GM12878 (cell line): ENCODE data around the gene RNF183. TPM values are rescaled to one million over a fixed set of nuclear protein-coding genes. Genes with fewer than 3 reads are reported as not detected.

Experiments used
- ATAC-seq: fragments of 200-7000 bp; cut with Tn5 transposase; 3 replicates; pipeline ENCODE4 v1.9.1; 2020; ENCODE audit warnings: mild to moderate bottlenecking, moderate library complexity
- BruUV-seq: library from RNA; stranded (reverse); fragments of 400-500 nt; replicated peaks from 2 replicates; lab custom pipeline; 2021; lab: Mats Ljungman, UMichigan
- CTCF ChIA-PET: fragments of 300-600 bp; sonication (Branson Sonifier 250); formaldehyde crosslinking; extraction: SDS; loops from one replicate; lab custom pipeline; 2021; ENCODE audit warnings: inconsistent platforms; lab: Yijun Ruan, JAX
- POLR2A ChIA-PET: fragments of 350-600 bp; formaldehyde crosslinking; extraction: SDS; loops from one replicate; lab custom pipeline; 2021; ENCODE audit warnings: inconsistent platforms; lab: Charles Lee
- RAD21 ChIA-PET: fragments of 300-600 bp; sonication (Branson Sonifier 250); formaldehyde crosslinking; loops from one replicate; lab custom pipeline; 2023; ENCODE audit warnings: antibody characterized with exemption; ENCODE audit not compliant: unreplicated experiment; lab: Charles Lee
- SMC1A ChIA-PET: fragments of 300-600 bp; sonication (Branson Sonifier 250); formaldehyde crosslinking; loops from one replicate; lab custom pipeline; 2023; ENCODE audit not compliant: unreplicated experiment, uncharacterized antibody; lab: Charles Lee
- DNase-seq: peaks from one replicate; pipeline ENCODE4 v3.0.0-alpha.2; 2011; ENCODE audit warnings: low read depth, low spot score
- FAIRE-seq: peaks from 3 replicates; lab custom pipeline; 2011; peaks lifted over from hg19 to GRCh38; lab: Jason Lieb, UNC
- H2AFZ ChIP-seq: 2 replicates; pipeline ENCODE4 v1.6.0; 2011; ENCODE audit warnings: low read depth, low read length, control low read depth; ENCODE audit not compliant: control insufficient read depth
- H3K27ac ChIP-seq: 2 replicates; pipeline ENCODE4 v1.5.1; 2011; ENCODE audit warnings: control low read depth; ENCODE audit not compliant: control insufficient read depth, insufficient read depth
- H3K27me3 ChIP-seq, 2 experiments: replicated peaks in 1 of 2; 2 replicates each; pipeline versions ENCODE4 v1.6.0 to v1.6.1; 2011; ENCODE audit warnings: low read length in 1 of 2; ENCODE audit not compliant: control insufficient read depth in 2 of 2, insufficient read depth in 2 of 2
- H3K36me3 ChIP-seq, 2 experiments: 2 replicates each; pipeline ENCODE4 v1.5.1; 2011; ENCODE audit warnings: low read length in 1 of 2; ENCODE audit not compliant: control insufficient read depth in 2 of 2, insufficient read depth in 2 of 2
- H3K4me1 ChIP-seq: 2 replicates; pipeline ENCODE4 v1.6.1; 2011; ENCODE audit warnings: mild to moderate bottlenecking, low read length, moderate library complexity, mixed read lengths; ENCODE audit not compliant: control insufficient read depth, insufficient read depth
- H3K4me2 ChIP-seq: 2 replicates; pipeline ENCODE4 v1.6.0; 2011; ENCODE audit warnings: control low read depth; ENCODE audit not compliant: control insufficient read depth, insufficient read depth
- H3K4me3 ChIP-seq: fragments of 200-600 bp; sonication (generic); 2 replicates; pipeline ENCODE4 v1.5.1; 2016
- H3K79me2 ChIP-seq: 2 replicates; pipeline ENCODE4 v1.6.0; 2011; ENCODE audit warnings: low read length; ENCODE audit not compliant: control insufficient read depth, insufficient read depth
- H3K9ac ChIP-seq: 2 replicates; pipeline ENCODE4 v1.8.0; 2011; ENCODE audit warnings: low read length, control low read depth, mixed read lengths; ENCODE audit not compliant: control insufficient read depth, insufficient read depth
- H3K9me3 ChIP-seq: replicated peaks from 3 replicates; pipeline ENCODE4 v1.5.1; 2011; ENCODE audit warnings: mild to moderate bottlenecking, low read length; ENCODE audit not compliant: control insufficient read depth, insufficient read depth
- H4K20me1 ChIP-seq: 2 replicates; pipeline ENCODE4 v1.6.0; 2011; ENCODE audit not compliant: control insufficient read depth, insufficient read depth
- CREM ChIP-seq: IDR thresholded peaks from 2 replicates; pipeline ENCODE4 v1.6.1; 2014; ENCODE audit warnings: antibody characterized with exemption, low read depth
- E4F1 ChIP-seq: fragments of 450-650 bp; IDR thresholded peaks from 2 replicates; pipeline ENCODE4 v1.6.1; 2018; ENCODE audit warnings: borderline replicate concordance, mild to moderate bottlenecking; ENCODE audit not compliant: partially characterized antibody
- IRF4 ChIP-seq: IDR thresholded peaks from 2 replicates; pipeline ENCODE4 v1.6.1; 2011; ENCODE audit warnings: low read depth, low read length
- MTA3 ChIP-seq: IDR thresholded peaks from 2 replicates; pipeline ENCODE4 v1.6.1; 2012; ENCODE audit warnings: low read length, inconsistent platforms, borderline replicate concordance
- PAX8 ChIP-seq: fragments of 450-650 bp; IDR thresholded peaks from 2 replicates; pipeline ENCODE4 v1.6.1; 2017; ENCODE audit warnings: mild to moderate bottlenecking, moderate library complexity
- RAD21 ChIP-seq: IDR thresholded peaks from 2 replicates; pipeline ENCODE4 v1.6.1; 2011; ENCODE audit warnings: mild to moderate bottlenecking, low read depth, low read length, moderate library complexity; ENCODE audit not compliant: insufficient read depth
- SMC3 ChIP-seq: IDR thresholded peaks from 2 replicates; pipeline ENCODE4 v1.6.1; 2011; ENCODE audit warnings: low read length, improper control_type of control experiment, borderline replicate concordance
- USF2 ChIP-seq: IDR thresholded peaks from 2 replicates; pipeline ENCODE4 v1.6.1; 2011; ENCODE audit warnings: low read depth, low read length, improper control_type of control experiment, borderline replicate concordance
- WGBS: methylation state at CpG from one replicate; pipeline ENCODE4 v1.1.6; 2016; ENCODE audit warnings: low lambda C conversion rate; ENCODE audit not compliant: insufficient replicate concordance, insufficient coverage; ENCODE audit errors: missing lambda C conversion rate; 5-methylcytosine and 5-hydroxymethylcytosine counted together
- in situ Hi-C: fragments of 300-500 bp; cut with MboI; formaldehyde crosslinking; loops from 9 replicates; pipeline ENCODE4 v1.14.3; 2018; ENCODE audit warnings: mixed read lengths
- intact Hi-C: fragments of 100-400 bp; cut with micrococcal nuclease; formaldehyde crosslinking; loops from one replicate; pipeline ENCODE4 v1.14.2; 2022; ENCODE audit not compliant: unreplicated experiment
- polyA plus RNA-seq, 11 experiments: library from polyadenylated mRNA; depleted of rRNA in 4 of 11; unstranded in 6 of 11; stranded (reverse) in 5 of 11; fragments of >200 nt; fragmentation: Nextera tagmentation in 4 of 11; fragmentation: Illumina TruSeq in 1 of 11; extraction: Ambion mirVana in 4 of 11; extraction: Trizol in 1 of 11; gene quantifications; 1 replicate in 1 of 11; 2 replicates in 10 of 11; pipeline versions ENCODE4 v1.2.1 to v1.2.3, GENCODE V29; 2011 to 2016; ENCODE audit warnings: inconsistent platforms in 2 of 11, missing spikeins in 2 of 11, low read depth in 1 of 11
- total RNA-seq, 4 experiments: library from RNA; depleted of rRNA in 3 of 4; stranded (reverse); fragments of >200 nt in 3 of 4; fragmentation: Illumina TruSeq in 1 of 4; extraction: Trizol in 1 of 4; gene quantifications; 2 replicates each; pipeline versions ENCODE4 v1.2.1 to v1.2.3, GENCODE V29; 2013 to 2021
- TF ChIP-seq, protein P1 (sequence below): fragments of 450-650 bp; IDR thresholded peaks from 2 replicates; pipeline ENCODE4 v1.6.1; 2017; ENCODE audit warnings: mild to moderate bottlenecking, moderate library complexity

Gene RNF183
- total and polyA plus RNA-seq, 10 of the 15 experiments (the other 5 are each of a cell fraction or from before 2014, with no cell fraction given), result 0.03 to 0.26 (median 0.07) TPM; not detected in 6

- no peak overlapping the region for H3K4me3 ChIP-seq
- TF ChIP-seq CREM, result no peak
- no peak overlapping the region for H3K9ac ChIP-seq
- POLR2A ChIA-PET, result no interaction called here
- H3K4me2 ChIP-seq, result no peak overlapping the region
- no TSS peak for BruUV-seq
- in situ Hi-C loops, result no loop called here
- intact Hi-C loops, result no loop called here
- H4K20me1 ChIP-seq, result no peaks in the 10 kb centered on the region
- H3K4me1 ChIP-seq, result no peaks in the 10 kb centered on the region
- SMC1A ChIA-PET, result no interaction called here
- H3K27ac ChIP-seq, result no peak overlapping the region
- H2AFZ ChIP-seq, result no peak overlapping the region
- H3K36me3 ChIP-seq, result no peaks in the 10 kb centered on the region
- CTCF ChIA-PET, result no interaction called here
- no peak for FAIRE-seq
- H3K79me2 ChIP-seq, result no peaks in the 10 kb centered on the region
- no peaks in the 10 kb centered on the region; a peak in 1 of 4 replicates for H3K27me3 ChIP-seq
- WGBS, result 73% methylated on average over 8 of the region's 8 CpGs
- no peaks in the 10 kb centered on the region for H3K9me3 ChIP-seq
- no peak for DNase-seq
- no peak for ATAC-seq
- RAD21 ChIA-PET, result no interaction called here
Observed at GRCh38 chr9:113301548-113301947, 1.6 kb downstream of the RNF183 start.

DNA sequence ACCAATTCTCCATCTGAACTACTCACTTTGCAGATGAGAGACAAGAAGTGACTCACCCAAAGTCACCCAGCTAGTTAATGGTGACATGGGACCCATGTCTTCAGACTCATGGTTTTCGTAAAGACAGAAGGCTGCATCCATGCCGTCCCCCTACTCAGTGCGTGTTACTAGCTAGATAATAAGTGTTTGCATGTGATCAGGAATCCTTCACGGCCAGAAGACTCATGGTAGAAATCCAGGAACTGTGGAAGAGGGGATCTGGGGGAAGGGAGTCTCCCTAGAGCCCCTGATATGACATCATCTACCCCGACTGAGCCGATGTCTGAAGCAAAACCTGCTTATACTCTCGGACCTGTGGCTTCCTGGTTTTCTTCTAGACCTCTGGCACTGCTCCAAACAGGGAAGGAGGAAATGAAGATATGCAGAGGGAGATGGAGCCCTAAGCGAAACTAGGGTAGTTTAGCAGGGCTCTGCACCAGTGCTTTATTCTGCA, 3.3 kb downstream of the RNF183 start:
- Histone ChIP-seq H3K36me3 (no peaks in the 10 kb centered on the region), H3K4me2 (no peak overlapping the region), H4K20me1 (no peaks in the 10 kb centered on the region), H2AFZ (no peak overlapping the region), H3K9ac (no peak overlapping the region), H3K27me3 (no peaks in the 10 kb centered on the region; a peak in 1 of 4 replicates), H3K4me3 (no peak overlapping the region), H3K79me2 (no peaks in the 10 kb centered on the region), H3K27ac (no peak overlapping the region), H3K9me3 (no peaks in the 10 kb centered on the region), H3K4me1 (no peaks in the 10 kb centered on the region)
- SMC1A ChIA-PET, result no interaction called here
- POLR2A ChIA-PET, result no interaction called here
- ATAC-seq (no peak), FAIRE-seq (no peak), DNase-seq (no peak)
- intact Hi-C loops, result no loop called here
- CTCF ChIA-PET, result interaction anchor here (1.1 kb wide), 2 partner anchors 12 to 107 kb away, joined by 3 read pairs; no protein-coding TSS in a partner anchor
- in situ Hi-C loops, result no loop called here
- no TSS peak for BruUV-seq
- RAD21 ChIA-PET, result no interaction called here
- WGBS, result 60% methylated on average over 8 of the region's 8 CpGs
- TF ChIP-seq SMC3, result no peak
- no peak for TF ChIP-seq RAD21
- no peak for TF ChIP-seq USF2
- no peak for TF ChIP-seq PAX8
- TF ChIP-seq, protein P1, sequence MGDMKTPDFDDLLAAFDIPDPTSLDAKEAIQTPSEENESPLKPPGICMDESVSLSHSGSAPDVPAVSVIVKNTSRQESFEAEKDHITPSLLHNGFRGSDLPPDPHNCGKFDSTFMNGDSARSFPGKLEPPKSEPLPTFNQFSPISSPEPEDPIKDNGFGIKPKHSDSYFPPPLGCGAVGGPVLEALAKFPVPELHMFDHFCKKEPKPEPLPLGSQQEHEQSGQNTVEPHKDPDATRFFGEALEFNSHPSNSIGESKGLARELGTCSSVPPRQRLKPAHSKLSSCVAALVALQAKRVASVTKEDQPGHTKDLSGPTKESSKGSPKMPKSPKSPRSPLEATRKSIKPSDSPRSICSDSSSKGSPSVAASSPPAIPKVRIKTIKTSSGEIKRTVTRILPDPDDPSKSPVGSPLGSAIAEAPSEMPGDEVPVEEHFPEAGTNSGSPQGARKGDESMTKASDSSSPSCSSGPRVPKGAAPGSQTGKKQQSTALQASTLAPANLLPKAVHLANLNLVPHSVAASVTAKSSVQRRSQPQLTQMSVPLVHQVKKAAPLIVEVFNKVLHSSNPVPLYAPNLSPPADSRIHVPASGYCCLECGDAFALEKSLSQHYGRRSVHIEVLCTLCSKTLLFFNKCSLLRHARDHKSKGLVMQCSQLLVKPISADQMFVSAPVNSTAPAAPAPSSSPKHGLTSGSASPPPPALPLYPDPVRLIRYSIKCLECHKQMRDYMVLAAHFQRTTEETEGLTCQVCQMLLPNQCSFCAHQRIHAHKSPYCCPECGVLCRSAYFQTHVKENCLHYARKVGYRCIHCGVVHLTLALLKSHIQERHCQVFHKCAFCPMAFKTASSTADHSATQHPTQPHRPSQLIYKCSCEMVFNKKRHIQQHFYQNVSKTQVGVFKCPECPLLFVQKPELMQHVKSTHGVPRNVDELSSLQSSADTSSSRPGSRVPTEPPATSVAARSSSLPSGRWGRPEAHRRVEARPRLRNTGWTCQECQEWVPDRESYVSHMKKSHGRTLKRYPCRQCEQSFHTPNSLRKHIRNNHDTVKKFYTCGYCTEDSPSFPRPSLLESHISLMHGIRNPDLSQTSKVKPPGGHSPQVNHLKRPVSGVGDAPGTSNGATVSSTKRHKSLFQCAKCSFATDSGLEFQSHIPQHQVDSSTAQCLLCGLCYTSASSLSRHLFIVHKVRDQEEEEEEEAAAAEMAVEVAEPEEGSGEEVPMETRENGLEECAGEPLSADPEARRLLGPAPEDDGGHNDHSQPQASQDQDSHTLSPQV, result no peak
- TF ChIP-seq E4F1, result no peak
- no peak for TF ChIP-seq MTA3
- TF ChIP-seq IRF4, result no peak
